Mononuclear cell (primary cell): ENCODE results near the gene ARHGAP11B.
"Not testable (repeated sequence)": the region's sequence is repeated elsewhere in the genome, so short reads cannot be mapped to it uniquely, and the experiment has no call there.

Experiments used
- H3K27me3 ChIP-seq: 2 replicates; pipeline ENCODE4 v1.6.0; 2011; ENCODE audit warnings: low read length, control low read depth; ENCODE audit not compliant: insufficient read depth
- H3K4me1 ChIP-seq: 2 replicates; pipeline ENCODE4 v1.5.1; 2011; ENCODE audit warnings: mild to moderate bottlenecking, low read length, control low read depth; ENCODE audit not compliant: insufficient read depth
- H3K4me3 ChIP-seq: 2 replicates; pipeline ENCODE4 v1.5.1; 2011; ENCODE audit warnings: mild to moderate bottlenecking, low read length, moderate library complexity
- H3K9me3 ChIP-seq: 2 replicates; pipeline ENCODE4 v1.5.1; 2011; ENCODE audit warnings: low read depth, mild to moderate bottlenecking, control low read depth, low read length

Gene ARHGAP11B

GRCh38 chr15:30625436-30626193 is at the start of gene ARHGAP11B:
ARHGAP11B (plus strand) TSS chr15:30626128.
- H3K27me3 ChIP-seq, H3K9me3 ChIP-seq, H3K4me1 ChIP-seq: not testable (repeated sequence)
- H3K4me3 ChIP-seq = peak within 1 kb of the TSS; percentile 82

GRCh38 chr15:30579394-30579970 is 46.4 kb upstream of the ARHGAP11B start:
- not testable (repeated sequence) for H3K4me3 ChIP-seq, H3K4me1 ChIP-seq, H3K27me3 ChIP-seq, H3K9me3 ChIP-seq

- H3K4me3 ChIP-seq, H3K9me3 ChIP-seq, H3K27me3 ChIP-seq, H3K4me1 ChIP-seq: not testable (repeated sequence)
These were observed 45.2 kb upstream of the ARHGAP11B start for GRCh38 chr15:30580716-30581115.

DNA sequence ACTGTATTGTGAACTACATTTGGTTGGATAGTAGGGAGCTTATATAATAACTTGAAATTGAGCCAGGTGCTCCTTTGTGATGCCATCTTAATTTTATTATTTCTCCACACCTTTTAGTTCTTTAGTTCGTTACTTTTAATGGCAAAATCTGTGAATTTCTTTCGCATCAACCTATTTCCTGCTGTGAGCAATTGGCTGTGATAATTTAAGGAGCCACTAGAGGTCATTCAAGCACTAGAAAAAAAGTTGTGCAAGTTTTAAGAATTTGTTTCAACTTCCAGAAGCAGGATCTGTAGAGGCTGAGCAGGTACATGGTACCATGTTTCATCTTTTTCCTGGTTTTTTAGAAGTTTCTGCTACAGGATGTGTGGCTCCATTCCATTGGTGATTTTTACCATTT is 27.0 kb upstream of the ARHGAP11B start:
- not testable (repeated sequence) for H3K4me1 ChIP-seq, H3K27me3 ChIP-seq, H3K4me3 ChIP-seq, H3K9me3 ChIP-seq

DNA sequence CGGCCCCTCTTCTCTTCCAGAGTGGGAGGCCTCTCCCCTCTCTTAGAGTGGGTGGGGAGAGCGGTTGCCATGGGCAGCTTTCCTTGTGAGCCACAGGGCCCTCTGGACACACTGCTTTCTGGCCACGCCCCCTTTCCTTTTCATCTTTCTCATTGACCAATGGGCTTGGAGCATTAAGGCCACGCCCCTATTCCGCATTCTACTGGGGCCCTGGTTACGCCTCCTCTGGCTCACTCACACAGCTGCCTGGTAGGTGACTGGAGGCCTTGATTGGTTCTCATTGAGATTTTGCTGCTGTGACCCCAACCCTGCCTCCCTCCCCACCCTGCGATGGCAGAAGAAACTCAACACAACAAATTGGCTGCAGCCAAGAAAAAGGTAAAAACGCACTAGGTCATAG is 22.1 kb upstream of the ARHGAP11B start, which contains the start of gene GOLGA8H:
Gene GOLGA8H (plus strand): TSS at position 233 of the 400 bp plus-strand sequence. CDS start 98 bp downstream, at position 331.
- not testable (repeated sequence) for H3K9me3 ChIP-seq, H3K27me3 ChIP-seq, H3K4me3 ChIP-seq, H3K4me1 ChIP-seq

DNA sequence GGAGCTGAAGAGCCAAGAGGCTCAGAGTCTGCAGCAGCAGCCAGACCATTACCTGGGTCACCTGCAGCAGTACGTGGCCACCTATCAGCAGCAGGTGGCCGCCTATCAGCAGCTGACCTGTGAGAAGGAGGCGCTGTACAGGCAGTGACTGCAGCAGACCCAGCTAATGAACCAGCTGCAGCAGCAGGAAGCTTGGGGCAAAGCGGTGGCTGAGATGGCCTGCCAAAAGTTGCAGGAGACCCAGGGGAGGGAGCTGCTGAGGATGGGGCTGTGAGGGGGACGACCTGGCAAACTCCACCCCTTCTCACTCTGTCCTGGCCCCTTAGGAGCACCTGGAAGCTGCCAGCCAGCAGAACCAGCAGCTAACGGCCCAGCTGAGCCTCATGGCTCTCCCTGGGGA is 13.7 kb upstream of the ARHGAP11B start:
- H3K27me3 ChIP-seq, H3K9me3 ChIP-seq, H3K4me3 ChIP-seq, H3K4me1 ChIP-seq: not testable (repeated sequence)

- H3K4me1 ChIP-seq, H3K27me3 ChIP-seq, H3K9me3 ChIP-seq, H3K4me3 ChIP-seq: not testable (repeated sequence)
These were observed 4.6 kb upstream of the ARHGAP11B start for GRCh38 chr15:30621342-30621741.

GRCh38 chr15:30626194-30626565 is 252 bp downstream of the ARHGAP11B start:
- H3K4me1 ChIP-seq, H3K9me3 ChIP-seq, H3K27me3 ChIP-seq: not testable (repeated sequence)
- H3K4me3 ChIP-seq = peak overlapping the region; percentile 82

- peak overlapping the region; percentile 82 for H3K4me3 ChIP-seq
- not testable (repeated sequence) for H3K4me1 ChIP-seq, H3K27me3 ChIP-seq, H3K9me3 ChIP-seq
These were observed 704 bp downstream of the ARHGAP11B start for GRCh38 chr15:30626632-30627031.

DNA sequence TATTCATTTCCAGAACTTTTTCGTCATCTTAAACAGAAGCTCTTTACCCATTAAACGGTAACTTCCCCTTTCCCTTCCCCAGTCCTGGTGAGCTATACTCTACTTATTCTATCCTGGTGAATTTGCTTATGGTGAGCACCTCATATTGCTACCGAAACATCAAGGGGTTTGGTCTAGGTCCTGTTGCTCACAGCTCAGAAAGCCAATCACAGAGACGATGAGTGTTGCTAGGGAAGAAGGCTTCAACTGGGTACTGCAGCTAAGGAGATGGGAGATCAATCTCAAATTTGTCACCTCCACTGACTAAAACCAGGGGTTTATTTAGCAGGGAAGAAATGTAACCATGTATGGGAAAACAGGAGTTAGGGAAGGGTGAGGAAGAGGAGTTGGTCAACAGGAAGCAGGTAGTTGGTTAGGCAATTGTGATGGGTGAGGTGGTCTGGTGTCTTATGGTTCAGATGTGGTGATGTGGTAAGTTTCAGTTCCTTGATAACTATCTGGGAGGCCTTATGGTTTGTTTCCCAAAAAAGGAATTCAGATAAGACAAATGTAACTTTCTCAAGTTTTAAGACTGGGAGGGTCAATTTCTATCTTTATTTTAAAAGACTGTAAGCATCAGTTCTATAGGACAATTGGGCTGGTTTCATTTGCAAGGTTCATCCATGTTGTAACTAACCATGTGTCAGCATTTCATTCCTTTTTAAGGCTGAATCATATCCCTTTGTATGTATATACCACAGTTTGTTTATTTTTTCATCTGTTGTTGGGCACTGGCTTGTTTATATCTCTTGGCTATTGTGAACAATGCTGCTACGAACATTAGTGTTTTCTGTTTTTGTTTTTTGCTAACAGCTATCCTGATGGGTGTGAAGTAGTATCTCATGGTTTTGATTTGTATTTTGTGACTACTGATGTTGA is 24.3 kb downstream of the ARHGAP11B start:
- Histone ChIP-seq H3K4me3 (no peak overlapping the region), H3K27me3 (no peaks in the 10 kb centered on the region), H3K4me1 (peaks cover 15% of the 10 kb centered on the region), H3K9me3 (no peaks in the 10 kb centered on the region)

DNA sequence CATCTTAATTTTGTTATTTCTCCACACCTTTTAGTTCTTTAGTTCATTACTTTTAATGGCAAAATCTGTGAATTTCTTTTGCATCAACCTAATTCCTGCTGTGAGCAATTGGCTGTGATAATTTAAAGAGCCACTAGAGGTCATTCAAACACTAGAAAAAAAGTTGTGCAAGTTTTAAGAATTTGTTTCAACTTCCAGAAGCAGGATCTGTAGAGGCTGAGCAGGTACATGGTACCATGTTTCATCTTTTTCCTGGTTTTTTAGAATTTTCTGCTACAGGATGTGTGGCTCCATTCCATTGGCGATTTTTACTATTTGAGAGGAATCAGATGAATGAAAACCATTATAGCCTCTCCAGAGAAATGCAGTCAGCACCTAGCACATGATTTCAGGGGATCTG is 35.2 kb downstream of the ARHGAP11B start:
- not testable (repeated sequence) for H3K27me3 ChIP-seq, H3K9me3 ChIP-seq, H3K4me1 ChIP-seq, H3K4me3 ChIP-seq

DNA sequence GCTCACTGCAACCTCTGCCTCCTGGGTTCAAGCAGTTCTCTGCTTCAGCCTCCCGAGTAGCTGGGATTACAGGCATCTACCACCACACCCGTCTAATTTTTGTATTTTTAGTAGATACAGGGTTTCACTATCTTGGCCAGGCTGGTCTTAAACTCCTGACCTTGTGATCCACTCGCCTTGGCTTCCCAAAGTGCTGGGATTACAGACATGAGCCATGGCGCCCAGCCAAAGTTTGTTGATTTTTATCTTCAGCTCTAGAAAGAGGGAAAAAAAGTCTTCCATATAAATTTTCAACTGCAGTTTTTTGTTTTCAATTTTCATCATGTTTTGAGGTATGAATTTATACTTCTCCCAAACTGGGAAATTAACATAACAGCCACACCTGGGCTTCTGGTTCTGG is 43.7 kb downstream of the ARHGAP11B start:
- H3K27me3 ChIP-seq, H3K4me3 ChIP-seq, H3K9me3 ChIP-seq, H3K4me1 ChIP-seq: not testable (repeated sequence)

GRCh38 chr15:30670056-30670455 is 44.1 kb downstream of the ARHGAP11B start:
- H3K9me3 ChIP-seq = no peaks in the 10 kb centered on the region
- no peaks in the 10 kb centered on the region for H3K4me1 ChIP-seq
- H3K4me3 ChIP-seq = no peak overlapping the region
- H3K27me3 ChIP-seq = no peaks in the 10 kb centered on the region

GRCh38 chr15:30671309-30671708 is 45.4 kb downstream of the ARHGAP11B start:
- H3K4me3 ChIP-seq = no peak overlapping the region
- H3K9me3 ChIP-seq = no peaks in the 10 kb centered on the region
- no peaks in the 10 kb centered on the region for H3K4me1 ChIP-seq
- H3K27me3 ChIP-seq = no peaks in the 10 kb centered on the region

DNA sequence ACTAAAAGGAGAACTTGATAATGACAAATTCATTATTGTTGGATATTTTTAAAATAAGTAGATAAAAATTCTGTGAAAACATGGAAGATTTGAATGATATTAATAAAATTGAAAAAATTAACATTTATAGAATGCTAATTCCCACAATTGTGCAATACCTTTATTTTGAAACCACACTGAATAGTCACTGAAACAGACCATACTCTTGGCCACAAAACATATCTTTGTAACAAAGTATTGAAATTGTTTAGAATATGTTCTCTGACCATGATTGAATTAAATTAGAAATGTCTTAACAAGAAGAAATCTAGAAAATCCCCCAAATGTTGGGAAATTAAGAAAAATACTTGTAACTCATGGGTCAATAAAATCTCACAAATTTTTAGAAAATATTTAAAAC is 49.2 kb downstream of the ARHGAP11B start:
- Histone ChIP-seq H3K4me3 (no peak overlapping the region), H3K4me1 (no peaks in the 10 kb centered on the region)

More for the DNA sequence above, 49.2 kb downstream of the ARHGAP11B start:
- Histone ChIP-seq H3K9me3 (no peaks in the 10 kb centered on the region), H3K27me3 (no peaks in the 10 kb centered on the region)
